Activated naive CD4-positive, alpha-beta T cell treated with anti-CD3 and anti-CD28 coated beads, Interleukin-2, amount 50 U/mL, for 72 hours (primary cell): Measurements from ENCODE around the gene PRR36. TPM values are rescaled to one million over a fixed set of nuclear protein-coding genes. Genes with fewer than 3 reads are reported as not detected.
A peak's percentile ranks its signal among the peaks of the same experiment; 100 is the strongest.

Experiments
- ATAC-seq, 2 donors: fragments of 150-1000 bp; cut with Tn5 transposase; 2 replicates each; pipeline ENCODE4 v1.10.0; 2021; ENCODE audit warnings: mild to moderate bottlenecking in 2 of 2, moderate library complexity in 2 of 2
- DNase-seq, 2 donors: peaks; one replicate each; pipeline ENCODE4 v3.0.0; 2021 to 2022; ENCODE audit warnings: low spot score in 2 of 2
- H3K27ac Mint-ChIP-seq, 2 donors: one replicate each; pipeline ENCODE4 v1.8.0; 2022; ENCODE audit warnings: mild to moderate bottlenecking in 2 of 2, mixed read lengths in 2 of 2
- H3K36me3 Mint-ChIP-seq, 2 donors: one replicate each; pipeline ENCODE4 v1.8.0; 2022; ENCODE audit warnings: mixed read lengths in 2 of 2
- H3K9me3 Mint-ChIP-seq, 2 donors: one replicate each; pipeline ENCODE4 v1.8.0; 2022; ENCODE audit warnings: mixed read lengths in 2 of 2
- total RNA-seq, 2 donors: library from RNA; stranded (reverse); gene quantifications; one replicate each; pipeline ENCODE4 v1.2.3, GENCODE V29; 2022

The PRR36 gene
- total RNA-seq, 2 donors from 2014 or later = 0.20 to 0.97 TPM

DNA sequence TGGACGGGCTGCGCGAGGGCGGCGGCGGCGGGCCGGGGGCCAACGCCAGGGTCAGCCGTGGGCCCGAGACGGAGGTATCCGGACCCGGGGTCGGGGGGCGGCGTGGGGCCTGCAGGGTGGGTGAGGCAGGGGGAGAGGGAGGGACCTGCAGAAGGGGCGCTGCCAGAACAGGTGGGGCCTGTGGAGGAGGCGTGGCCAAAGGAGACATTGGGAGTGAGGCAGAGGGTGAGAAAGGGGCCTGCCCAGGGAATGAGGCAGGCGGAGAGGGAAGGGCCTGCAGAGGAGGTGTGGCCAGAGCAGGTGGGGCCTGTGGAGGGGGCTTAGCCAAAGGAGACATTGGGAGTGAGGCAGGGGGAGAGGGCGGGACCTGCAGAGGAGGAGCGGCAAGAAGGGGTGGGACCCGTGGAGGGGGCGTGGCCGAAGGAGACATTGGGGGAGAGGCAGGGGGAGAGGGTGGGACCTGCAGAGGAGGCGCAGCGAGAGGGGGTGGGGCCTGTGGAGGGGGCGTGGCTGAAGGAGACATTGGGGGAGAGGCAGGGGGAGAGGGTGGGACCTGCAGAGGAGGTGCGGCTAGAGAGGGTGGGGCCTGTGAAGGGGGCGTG is 4.2 kb downstream of the PRR36 start:
- peak in 1 of 2 donors; percentile 49 for DNase-seq
- Mint-ChIP-seq H3K36me3 (no peaks in the 10 kb centered on the region), H3K27ac (no peak overlapping the region), H3K9me3 (peaks cover 0 to 4% of the 10 kb centered on the region in 2 donors)
- ATAC-seq = peak in 1 of 2 donors; percentile 7

DNA sequence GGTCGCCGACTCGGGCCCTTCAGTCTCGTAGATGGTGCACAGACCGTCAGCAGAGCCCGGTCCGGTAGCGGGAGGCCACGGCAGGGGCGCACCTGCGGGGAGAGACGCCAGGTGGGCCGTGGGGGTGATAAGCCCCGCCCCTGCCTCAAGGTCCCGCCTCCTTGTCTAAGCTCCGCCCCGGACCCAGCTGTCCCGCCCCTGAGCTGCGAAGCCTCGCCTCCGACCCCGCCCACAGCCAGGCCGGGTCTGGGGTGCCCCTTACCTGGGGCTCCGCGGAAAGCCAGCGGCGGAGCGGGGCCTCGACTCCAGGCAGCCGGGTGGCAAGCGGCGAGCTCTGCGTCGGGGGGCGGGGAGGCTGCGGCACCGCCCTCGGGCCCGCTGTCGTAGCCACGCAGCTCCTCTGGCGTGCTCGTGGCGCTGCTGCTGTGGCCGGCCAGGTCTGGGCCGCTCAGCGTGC is 4.7 kb downstream of the PRR36 start:
- Mint-ChIP-seq H3K9me3 (peaks cover 0 to 4% of the 10 kb centered on the region in 2 donors), H3K27ac (no peak overlapping the region), H3K36me3 (no peaks in the 10 kb centered on the region)
- DNase-seq (peak in 1 of 2 donors; percentile 86), ATAC-seq (peak; percentile 48 to 65)

DNA sequence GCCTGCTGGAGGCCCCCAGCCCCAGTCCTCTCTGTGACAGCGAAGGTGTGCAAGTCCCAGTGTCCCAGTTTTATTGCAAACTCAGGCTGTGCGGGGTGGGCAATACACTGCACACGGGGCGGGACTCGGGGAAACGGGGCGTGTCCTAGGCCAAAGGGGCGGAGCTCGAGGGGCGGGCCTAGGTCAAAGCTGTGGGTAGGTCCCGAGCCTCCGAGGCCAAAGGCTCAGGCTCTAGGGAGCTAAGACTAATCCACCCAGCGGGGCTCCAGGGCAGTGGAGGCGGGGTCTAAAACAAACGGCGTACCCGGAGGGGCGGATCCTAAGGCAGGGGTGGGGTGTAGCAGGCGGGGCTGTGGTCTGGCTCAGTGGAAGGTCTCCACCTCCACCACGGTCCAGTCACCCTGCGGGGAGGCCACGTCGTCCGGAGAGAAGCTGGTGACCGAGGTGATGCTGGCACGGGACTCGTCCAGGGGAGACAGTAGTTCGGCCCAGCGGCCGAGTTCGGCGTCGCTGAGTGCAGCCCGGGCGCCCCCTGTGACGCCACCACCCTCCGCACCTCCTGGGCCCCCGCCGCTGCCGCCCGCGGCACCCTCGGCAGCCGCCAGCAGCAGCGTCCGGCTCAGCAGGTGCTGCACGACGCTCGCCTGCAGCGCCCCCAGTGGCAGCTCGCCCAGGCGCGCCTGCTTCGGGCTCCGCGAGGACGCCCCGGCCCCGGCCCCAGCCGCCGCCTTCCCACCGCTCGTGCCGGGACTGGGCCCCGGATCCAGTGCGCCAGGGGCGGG is 5.3 kb downstream of the PRR36 start:
- DNase-seq (peak; percentile 84 to 86), ATAC-seq (peak; percentile 72 to 81)
- H3K27ac Mint-ChIP-seq = no peak overlapping the region
- H3K36me3 Mint-ChIP-seq = no peaks in the 10 kb centered on the region
- peaks cover 0 to 4% of the 10 kb centered on the region in 2 donors for H3K9me3 Mint-ChIP-seq

DNA sequence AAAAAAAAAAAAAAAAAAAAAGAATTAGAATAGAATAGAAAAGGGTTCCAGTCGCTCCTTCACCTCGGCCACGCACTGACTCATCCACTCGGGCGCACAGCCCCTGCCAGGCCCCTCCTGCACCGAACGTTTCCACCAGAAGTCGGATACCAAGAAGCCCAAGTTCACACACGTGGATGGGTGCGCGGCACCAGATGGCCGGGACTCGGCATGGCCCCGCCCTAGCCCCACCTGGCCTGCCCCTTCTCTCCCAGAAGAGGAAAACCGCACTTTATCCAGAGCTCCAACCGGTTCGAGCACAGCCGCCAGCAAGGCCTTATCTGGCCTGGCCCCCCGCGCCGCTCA is 5.9 kb downstream of the PRR36 start:
- DNase-seq = no peak
- no peaks in the 10 kb centered on the region for H3K36me3 Mint-ChIP-seq
- H3K27ac Mint-ChIP-seq = no peak overlapping the region
- peaks cover 0 to 4% of the 10 kb centered on the region in 2 donors for H3K9me3 Mint-ChIP-seq
- no peak for ATAC-seq

- ATAC-seq = no peak
- H3K27ac Mint-ChIP-seq = no peak overlapping the region
- H3K9me3 Mint-ChIP-seq = peaks cover 0 to 4% of the 10 kb centered on the region in 2 donors
- no peak for DNase-seq
- no peaks in the 10 kb centered on the region for H3K36me3 Mint-ChIP-seq
Measured at GRCh38 chr19:7867092-7867844, 6.9 kb downstream of the PRR36 start.

DNA sequence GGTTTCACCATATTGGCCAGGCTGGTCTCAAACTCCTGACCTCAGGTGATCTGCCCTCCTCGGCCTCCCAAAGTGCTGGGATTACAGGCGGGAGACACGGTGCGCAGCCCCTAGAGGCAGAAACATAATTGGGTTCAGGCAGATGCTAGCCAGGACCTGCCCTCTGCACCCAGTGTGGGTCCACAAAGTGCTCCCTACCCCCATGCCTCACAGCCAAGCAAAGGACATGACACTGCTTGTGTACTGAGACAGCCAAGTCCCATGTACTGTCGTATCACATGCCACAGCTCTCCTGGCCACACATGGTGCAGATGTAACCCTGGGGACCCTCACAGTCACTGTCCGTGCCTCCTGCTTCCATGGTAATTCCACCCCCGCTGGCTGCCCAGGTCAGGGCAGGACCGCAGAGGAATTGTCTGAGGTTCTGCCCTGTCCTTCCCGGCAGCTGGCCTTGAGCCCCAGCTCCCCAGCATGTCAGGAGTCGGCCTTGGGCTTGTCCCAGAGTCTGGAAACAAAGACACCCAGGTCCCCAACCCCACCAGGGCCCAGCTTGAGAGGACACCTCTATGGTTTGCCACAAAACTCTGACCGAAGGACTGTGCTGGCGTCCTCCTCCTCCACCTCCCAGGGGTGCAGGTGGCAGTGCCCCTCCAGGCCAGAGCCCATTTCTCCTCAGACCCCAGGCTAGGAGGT is 7.6 kb downstream of the PRR36 start:
- DNase-seq (no peak), ATAC-seq (no peak)
- peaks cover 0 to 4% of the 10 kb centered on the region in 2 donors for H3K9me3 Mint-ChIP-seq
- H3K36me3 Mint-ChIP-seq = no peaks in the 10 kb centered on the region
- H3K27ac Mint-ChIP-seq = no peak overlapping the region

DNA sequence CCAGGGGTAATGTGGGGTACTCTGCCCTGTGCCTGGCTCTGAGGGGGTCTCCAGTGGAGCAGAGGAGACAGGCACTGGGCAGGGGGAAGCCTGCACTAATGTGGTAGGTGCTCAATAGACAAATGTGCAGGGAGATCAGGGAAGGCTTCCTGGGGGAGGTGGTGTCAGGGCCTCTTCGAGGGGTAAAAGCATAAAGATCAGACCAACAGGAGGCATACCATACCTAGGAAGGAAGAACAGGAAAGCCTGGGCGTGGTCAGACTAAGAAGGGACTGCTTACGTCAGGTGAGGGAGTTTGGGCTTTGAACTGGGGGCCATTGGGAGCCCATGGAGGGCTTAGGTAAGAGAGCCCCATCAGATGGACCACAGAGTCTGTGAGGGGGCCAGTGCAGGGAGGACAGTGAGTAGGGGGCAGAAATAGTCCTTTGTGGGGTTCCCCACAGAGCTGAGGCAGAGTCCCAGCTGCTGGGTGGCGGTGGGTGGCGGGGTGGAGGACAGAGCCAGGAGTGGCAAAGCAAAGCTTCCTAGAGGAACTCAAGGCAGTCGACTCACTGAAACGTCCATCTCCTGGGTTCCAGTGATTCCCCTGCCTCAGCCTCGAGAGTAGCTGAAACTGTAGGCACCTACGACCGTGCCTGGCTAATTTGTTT is 8.8 kb downstream of the PRR36 start:
- no peaks in the 10 kb centered on the region for H3K9me3 Mint-ChIP-seq
- H3K36me3 Mint-ChIP-seq = no peaks in the 10 kb centered on the region
- no peak overlapping the region for H3K27ac Mint-ChIP-seq
- ATAC-seq = no peak
- DNase-seq = no peak

DNA sequence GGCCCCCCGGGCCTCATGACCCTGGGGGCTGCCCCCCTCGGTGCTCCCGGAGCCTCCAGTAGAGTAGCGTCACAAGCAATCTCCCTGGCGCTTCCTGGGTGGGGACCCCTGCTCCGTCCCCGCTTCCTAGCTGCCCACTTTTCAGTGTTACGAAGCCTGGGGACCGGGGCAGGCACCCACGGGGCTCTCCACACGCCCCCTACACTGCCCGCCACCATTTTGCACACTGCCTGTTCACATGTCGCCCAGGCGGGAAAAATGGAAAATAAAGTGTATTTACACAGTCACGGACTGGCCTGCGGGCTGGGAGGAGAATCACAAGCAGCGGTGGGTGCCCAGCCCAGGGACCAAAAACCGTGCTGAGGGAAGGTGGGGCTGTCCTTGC is 9.5 kb downstream of the PRR36 start:
- Mint-ChIP-seq H3K9me3 (no peaks in the 10 kb centered on the region), H3K27ac (no peak overlapping the region), H3K36me3 (no peaks in the 10 kb centered on the region)
- DNase-seq = no peak
- ATAC-seq = no peak

- ATAC-seq (no peak), DNase-seq (no peak)
- Mint-ChIP-seq H3K36me3 (no peaks in the 10 kb centered on the region), H3K27ac (no peak overlapping the region), H3K9me3 (no peaks in the 10 kb centered on the region)
Measured at GRCh38 chr19:7863971-7864689, 10.1 kb downstream of the PRR36 start.

DNA sequence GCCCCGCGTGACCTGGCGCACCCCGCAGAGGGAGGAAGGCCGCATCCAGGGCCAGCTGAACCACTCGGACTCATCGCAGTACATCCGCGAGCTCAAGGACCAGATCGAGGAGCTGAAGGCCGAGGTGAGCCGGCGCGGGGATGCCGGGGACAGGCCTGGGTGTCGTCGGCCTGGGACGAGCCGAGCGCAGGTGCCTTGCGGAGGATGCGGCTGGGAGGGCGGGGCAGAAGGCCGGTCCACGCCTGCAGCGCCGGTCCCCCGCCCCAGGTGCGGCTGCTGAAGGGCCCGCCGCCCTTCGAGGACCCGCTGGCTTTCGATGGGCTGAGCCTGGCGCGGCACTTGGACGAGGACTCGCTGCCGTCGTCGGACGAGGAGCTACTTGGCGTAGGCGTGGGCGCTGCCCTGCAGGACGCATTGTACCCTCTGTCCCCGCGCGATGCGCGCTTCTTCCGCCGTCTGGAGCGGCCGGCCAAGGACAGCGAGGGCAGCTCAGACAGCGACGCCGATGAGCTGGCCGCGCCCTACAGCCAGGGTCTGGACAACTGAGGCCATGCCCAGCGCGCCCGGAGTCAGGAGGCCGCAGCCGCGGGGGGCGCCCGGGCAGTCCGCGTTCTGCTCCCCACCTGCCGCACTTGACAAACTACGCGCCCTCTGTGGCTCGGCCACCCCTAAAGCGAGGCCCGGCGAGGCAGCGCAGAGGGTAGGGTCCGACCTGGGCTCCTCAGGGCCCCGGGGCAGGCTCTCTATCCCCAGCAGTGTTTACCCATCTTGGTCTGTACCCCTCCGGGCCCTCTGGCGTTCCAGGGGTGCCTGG is 10.8 kb downstream of the PRR36 start:
- peak; percentile 7 to 9 for ATAC-seq
- no peak for DNase-seq
- no peaks in the 10 kb centered on the region for H3K36me3 Mint-ChIP-seq
- no peaks in the 10 kb centered on the region for H3K9me3 Mint-ChIP-seq
- H3K27ac Mint-ChIP-seq = no peak overlapping the region

DNA sequence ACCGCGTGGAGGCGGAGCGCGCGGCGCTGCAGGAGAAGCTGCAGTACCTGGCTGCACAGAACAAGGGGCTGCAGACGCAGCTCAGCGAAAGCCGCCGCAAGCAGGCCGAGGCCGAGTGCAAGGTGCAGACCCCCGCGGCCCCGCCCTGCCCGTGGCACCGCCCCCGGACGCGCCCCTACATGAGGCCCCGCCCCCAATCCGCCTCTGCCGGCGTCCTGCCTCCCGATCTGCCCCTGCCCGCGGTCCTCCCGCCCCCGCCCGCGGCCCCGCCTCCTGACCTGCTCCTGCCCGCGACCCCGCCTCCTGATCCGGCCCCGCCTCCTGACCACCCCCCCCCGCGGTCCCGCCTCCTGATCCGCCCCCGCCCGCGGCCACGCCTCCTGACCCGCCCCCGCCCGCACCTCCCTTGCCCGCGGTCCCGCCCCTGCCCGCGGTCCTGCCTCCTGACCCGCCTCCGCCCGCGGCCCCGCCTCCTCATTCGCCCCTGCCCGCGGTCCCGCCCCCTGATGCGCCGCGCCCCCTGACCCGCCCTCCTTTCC is 11.7 kb downstream of the PRR36 start:
- Mint-ChIP-seq H3K36me3 (no peaks in the 10 kb centered on the region), H3K27ac (no peak overlapping the region), H3K9me3 (no peaks in the 10 kb centered on the region)
- peak; percentile 51 to 81 for ATAC-seq
- DNase-seq = peak in 1 of 2 donors; percentile 82

- Mint-ChIP-seq H3K27ac (no peak overlapping the region), H3K9me3 (no peaks in the 10 kb centered on the region), H3K36me3 (no peaks in the 10 kb centered on the region)
- ATAC-seq = peak; percentile 7 to 24
- DNase-seq = peak in 1 of 2 donors; percentile 54
Measured at GRCh38 chr19:7861619-7862412, 12.4 kb downstream of the PRR36 start.

DNA sequence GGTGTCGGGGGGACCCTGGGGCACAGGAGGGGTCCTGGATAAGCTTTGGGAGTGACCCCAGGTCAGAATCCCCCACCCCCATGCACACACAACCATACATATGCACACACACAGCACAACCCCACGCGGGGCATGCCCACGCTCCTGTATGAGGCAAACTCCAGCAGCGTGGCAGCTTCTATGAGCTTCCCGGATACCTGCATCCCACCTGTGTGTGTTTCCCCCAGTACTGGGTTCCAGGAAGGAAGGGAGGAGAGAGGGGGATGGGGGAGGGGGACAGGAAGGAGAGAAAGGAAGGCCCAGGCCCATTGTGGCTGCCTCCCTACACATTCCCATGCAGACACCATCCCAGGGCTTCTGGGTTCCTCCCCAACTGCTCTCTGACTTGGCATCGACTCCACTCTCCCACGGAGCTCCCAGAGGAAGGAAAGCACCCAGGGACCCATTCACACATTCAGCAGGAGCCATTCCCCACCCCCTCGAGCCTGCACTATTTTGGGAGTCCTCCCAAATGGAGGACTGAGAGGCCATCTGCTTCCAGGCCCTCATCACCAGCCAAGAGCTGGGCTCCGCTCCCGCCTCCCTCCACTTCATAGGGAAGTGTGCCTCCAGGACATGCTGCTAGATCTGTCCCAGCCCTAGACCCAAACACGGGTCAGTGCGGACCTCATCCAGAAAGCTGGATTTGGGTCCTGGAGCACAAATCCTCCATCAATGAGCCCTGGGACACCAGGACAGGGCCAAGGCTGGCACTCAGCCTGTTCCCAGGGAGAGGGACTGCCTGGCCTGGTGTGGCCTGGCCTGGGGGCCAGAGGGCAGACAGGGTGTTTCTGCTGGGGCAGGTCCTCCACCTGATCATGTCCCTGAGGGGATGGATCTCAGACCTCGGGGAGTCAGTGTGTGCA is 13.2 kb downstream of the PRR36 start:
- DNase-seq (peak in 1 of 2 donors; percentile 51), ATAC-seq (no peak)
- H3K9me3 Mint-ChIP-seq = no peaks in the 10 kb centered on the region
- no peak overlapping the region for H3K27ac Mint-ChIP-seq
- H3K36me3 Mint-ChIP-seq = no peaks in the 10 kb centered on the region
